GM12872 (cell line): ENCODE results near the gene SNAI1.

Source experiments
- TF ChIP-seq, protein P1 (sequence below): IDR thresholded peaks from 3 replicates; pipeline ENCODE4 v1.5.1; 2011; ENCODE audit warnings: low read depth, mild to moderate bottlenecking, low read length, moderate library complexity; ENCODE audit not compliant: insufficient read depth

SNAI1 gene

DNA sequence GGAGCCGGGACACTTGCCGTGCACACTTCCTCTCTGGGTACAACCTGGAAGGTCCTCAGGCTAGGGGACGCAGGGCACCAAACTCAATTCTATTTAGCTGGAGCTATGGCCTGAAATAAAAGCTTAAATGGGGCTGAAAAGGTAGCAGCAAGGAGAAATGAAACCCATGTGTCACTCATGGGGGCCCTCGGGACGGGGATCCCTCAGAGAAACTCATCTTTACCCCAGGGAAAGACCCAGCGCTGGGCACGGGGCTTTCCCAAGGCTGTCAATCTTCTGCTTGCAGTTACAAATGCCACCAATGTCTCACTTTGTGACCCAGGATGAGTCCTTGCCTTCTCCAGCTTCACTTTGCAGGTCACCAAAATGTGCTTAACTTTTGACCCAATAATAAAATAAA lies 16.5 kb downstream of the SNAI1 start:
- TF ChIP-seq, protein P1, sequence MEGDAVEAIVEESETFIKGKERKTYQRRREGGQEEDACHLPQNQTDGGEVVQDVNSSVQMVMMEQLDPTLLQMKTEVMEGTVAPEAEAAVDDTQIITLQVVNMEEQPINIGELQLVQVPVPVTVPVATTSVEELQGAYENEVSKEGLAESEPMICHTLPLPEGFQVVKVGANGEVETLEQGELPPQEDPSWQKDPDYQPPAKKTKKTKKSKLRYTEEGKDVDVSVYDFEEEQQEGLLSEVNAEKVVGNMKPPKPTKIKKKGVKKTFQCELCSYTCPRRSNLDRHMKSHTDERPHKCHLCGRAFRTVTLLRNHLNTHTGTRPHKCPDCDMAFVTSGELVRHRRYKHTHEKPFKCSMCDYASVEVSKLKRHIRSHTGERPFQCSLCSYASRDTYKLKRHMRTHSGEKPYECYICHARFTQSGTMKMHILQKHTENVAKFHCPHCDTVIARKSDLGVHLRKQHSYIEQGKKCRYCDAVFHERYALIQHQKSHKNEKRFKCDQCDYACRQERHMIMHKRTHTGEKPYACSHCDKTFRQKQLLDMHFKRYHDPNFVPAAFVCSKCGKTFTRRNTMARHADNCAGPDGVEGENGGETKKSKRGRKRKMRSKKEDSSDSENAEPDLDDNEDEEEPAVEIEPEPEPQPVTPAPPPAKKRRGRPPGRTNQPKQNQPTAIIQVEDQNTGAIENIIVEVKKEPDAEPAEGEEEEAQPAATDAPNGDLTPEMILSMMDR: no peak

DNA sequence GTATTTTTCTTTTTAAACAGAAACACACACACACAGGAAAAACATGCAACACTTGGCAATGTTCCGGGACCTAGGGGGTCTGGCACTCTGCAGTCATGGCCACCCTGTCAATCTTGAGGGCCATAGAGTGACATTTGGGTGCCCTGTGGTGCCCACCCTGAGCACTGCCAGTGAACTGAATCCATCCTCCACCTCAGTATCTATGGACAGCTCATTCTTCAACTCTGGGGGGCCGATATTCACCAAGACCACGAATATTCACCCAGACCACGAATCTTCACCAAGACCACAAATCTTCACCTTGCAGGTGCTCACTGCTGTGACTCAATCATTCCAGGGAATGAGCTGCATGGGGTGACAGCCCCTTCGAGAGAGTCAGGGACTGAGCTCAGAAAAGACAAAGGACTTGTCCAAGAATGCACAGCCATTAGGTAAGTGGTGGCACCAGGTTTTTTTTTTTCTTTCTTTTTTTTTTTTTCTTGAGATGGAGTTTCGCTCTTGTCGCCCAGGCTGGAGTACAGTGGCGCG lies 19.1 kb downstream of the SNAI1 start:
- TF ChIP-seq, protein P1: no peak

DNA sequence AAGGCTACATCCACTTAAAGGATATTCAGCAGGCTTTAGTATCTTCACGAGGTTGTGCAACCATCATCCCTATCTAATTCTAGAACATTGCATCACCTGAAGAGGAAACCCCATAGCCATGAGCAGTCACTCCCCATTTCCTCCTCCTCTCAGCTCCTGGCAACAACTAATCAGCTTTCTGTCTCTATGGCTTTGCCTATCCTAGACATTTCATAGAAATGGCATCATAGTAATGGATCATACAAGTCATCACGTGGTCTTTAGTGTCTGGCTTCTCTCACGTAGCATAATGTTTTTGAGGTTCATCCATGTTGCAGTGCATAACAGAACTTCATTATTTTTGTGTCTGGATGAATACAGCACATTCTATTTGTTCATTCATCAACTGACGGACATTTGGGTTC lies 20.5 kb downstream of the SNAI1 start:
- TF ChIP-seq, protein P1: no peak

DNA sequence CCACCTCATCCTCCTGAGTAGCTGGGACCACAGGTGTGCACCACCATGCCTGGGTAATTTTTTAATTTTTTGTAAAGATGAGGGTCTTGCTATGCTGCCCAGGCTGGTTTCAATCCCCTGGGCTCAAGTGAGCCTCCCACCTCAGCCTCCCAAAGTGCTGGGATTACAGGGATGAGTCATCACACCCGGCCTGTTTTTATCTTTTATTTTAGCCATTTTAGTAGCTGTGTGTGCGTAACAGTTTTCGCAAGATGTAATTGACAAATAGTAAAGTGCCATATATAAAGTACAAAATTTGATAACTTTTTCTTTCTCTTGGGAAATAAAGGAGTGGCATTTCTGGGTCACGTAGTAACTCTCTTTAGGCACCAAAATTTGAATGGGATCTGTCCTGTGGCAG lies 21.4 kb downstream of the SNAI1 start:
- TF ChIP-seq, protein P1: no peak

DNA sequence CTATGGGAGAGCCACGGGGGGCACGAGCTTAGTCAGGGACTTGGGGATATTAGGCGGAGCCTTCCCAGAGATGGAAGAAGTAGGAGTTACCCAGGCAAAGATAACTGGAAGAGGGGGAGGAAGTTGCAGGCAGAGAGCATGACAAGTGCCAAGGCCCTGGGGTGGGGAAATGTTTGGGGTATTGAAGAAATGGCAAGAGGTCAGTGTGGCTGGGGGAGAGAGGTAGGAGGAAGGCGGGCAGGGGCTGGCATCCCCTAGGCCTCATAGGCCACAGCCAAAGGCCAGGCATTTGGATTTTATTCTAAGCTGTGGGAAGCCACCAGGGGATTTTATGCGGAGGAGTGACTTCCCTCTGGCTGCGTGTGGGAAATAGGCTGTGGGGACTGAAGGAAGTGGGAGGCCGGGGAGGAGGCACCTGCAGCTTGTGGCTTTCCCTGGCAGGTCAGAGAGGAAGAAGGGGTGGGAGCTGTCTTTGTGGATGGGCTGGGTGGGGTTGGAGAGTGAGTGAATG lies 22.7 kb downstream of the SNAI1 start:
- TF ChIP-seq, protein P1: no peak

DNA sequence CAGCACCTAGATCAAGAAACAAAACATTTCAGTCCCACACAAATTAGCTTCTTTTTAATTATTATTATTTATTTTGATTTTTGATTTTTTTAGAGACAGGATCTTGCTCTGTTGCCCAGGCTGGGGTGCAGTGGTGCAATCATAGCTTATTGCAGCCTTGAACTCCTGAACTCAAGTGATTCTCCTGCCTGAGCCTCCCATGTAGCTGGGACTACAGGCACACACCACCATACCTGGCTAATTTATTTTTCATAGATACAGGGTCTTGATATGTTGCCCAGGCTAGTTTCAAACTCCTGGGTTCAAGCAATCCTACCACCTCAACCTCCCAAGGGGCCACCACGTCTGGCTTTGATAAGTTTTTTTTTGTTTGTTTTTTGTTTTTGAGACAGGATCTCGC lies 24.6 kb downstream of the SNAI1 start:
- TF ChIP-seq, protein P1: no peak

DNA sequence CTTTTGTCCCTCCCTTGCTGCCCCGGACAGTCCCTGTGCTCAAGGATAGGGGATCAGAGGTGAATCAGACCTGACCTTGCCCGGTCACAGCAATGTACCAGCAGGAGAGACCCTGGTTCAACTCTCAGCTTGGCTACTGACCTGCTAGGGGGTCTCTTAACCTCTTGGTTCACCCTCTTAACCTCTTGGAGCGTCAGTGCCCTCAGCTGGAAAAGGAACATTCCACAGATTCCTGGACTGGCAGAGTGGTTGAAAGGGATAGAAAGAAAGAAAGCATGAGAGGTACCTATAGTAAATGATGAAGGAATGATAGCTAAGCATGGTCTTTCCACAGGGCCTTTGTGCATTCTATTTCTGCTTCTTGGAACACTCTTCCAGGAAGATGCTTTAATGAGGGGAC lies 25.2 kb downstream of the SNAI1 start:
- TF ChIP-seq, protein P1: no peak
